Muscle of leg (tissue), 11 donors: ENCODE data around the gene RPL38. TPM values are rescaled to one million over a fixed set of nuclear protein-coding genes. Genes with fewer than 3 reads are reported as not detected.
A peak's percentile ranks its signal among the peaks of the same experiment; 100 is the strongest.
"Not testable (repeated sequence)": the region's sequence is repeated elsewhere in the genome, so short reads cannot be mapped to it uniquely, and the experiment has no call there.

Experiments
- DNase-seq: peaks from one replicate; pipeline ENCODE4 v3.0.0; 2013
- H3K27ac ChIP-seq: one replicate; pipeline ENCODE4 v1.5.1; 2013; ENCODE audit warnings: mild to moderate bottlenecking, low read length, control low read depth
- H3K27me3 ChIP-seq: one replicate; pipeline ENCODE4 v1.6.1; 2013; ENCODE audit warnings: low read length; ENCODE audit not compliant: control insufficient read depth, insufficient read depth
- H3K36me3 ChIP-seq: one replicate; pipeline ENCODE4 v1.6.1; 2013; ENCODE audit warnings: low read length; ENCODE audit not compliant: control insufficient read depth, insufficient read depth
- H3K4me1 ChIP-seq: one replicate; pipeline ENCODE4 v1.6.1; 2013; ENCODE audit warnings: low read length; ENCODE audit not compliant: control insufficient read depth, insufficient read depth
- H3K4me3 ChIP-seq: one replicate; pipeline ENCODE4 v1.5.1; 2013; ENCODE audit warnings: low read length, control low read depth
- H3K9me3 ChIP-seq: replicated peaks from 2 replicates; pipeline ENCODE4 v1.6.1; 2013; ENCODE audit warnings: low read depth, low read length; ENCODE audit not compliant: control insufficient read depth
- WGBS: methylation state at CpG from one replicate; pipeline ENCODE4 v1.1.5; 2013; ENCODE audit warnings: missing lambda C conversion rate; ENCODE audit not compliant: insufficient coverage; 5-methylcytosine and 5-hydroxymethylcytosine counted together
- polyA plus RNA-seq, 8 donors: library from polyadenylated mRNA; unstranded; fragments of 120-200 nt; gene quantifications; one replicate each; pipeline versions ENCODE4 v1.2.1 to v1.2.3, GENCODE V29; 2013; ENCODE audit warnings: inconsistent platforms in 1 of 8, low replicate concordance in 1 of 8; ENCODE audit not compliant: insufficient read length in 8 of 8, insufficient read depth in 1 of 8
- total RNA-seq: library from RNA; stranded (reverse); fragments of 120-200 nt; gene quantifications from one replicate; pipeline ENCODE4 v1.2.4, GENCODE V29; 2013

RPL38 gene
- total and polyA plus RNA-seq, 9 donors: 1,606 to 3,184 (median 1,806) TPM

GRCh38 chr17:74179576-74179975, 23.9 kb upstream of the RPL38 start:
- no peaks in the 10 kb centered on the region for H3K9me3 ChIP-seq
- WGBS: 60% methylated on average over 4 of the region's 4 CpGs
- no peaks in the 10 kb centered on the region for H3K36me3 ChIP-seq
- no peak for DNase-seq
- no peak overlapping the region for H3K27ac ChIP-seq
- H3K4me1 ChIP-seq: no peaks in the 10 kb centered on the region
- peaks cover 29% of the 10 kb centered on the region for H3K27me3 ChIP-seq
- H3K4me3 ChIP-seq: no peak overlapping the region

DNA sequence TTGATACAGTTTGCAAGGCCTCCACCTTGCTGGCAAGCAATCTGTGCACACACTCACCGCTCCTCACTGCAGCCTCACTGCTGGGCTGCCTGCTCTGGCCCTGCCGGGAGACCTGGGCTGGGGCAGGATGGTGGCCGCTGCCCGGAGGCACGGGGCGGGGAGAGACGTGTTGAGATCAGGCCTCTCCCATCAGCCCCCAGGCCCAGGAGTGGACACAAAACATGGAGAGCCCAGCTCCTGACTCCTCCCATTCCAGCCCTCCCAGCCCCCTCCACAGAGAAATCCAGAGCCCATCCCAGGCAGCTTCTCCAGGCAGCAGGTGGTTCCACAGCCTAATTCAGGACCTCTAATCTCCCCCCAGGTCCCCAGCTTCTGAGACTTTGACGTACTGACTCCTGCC, 23.1 kb upstream of the RPL38 start:
- Histone ChIP-seq H3K36me3 (no peaks in the 10 kb centered on the region), H3K9me3 (no peaks in the 10 kb centered on the region), H3K27me3 (peaks cover 23% of the 10 kb centered on the region), H3K4me1 (no peaks in the 10 kb centered on the region), H3K4me3 (no peak overlapping the region), H3K27ac (no peak overlapping the region)
- no peak for DNase-seq
- 13% methylated on average over 2 of the region's 8 CpGs for WGBS

GRCh38 chr17:74181341-74181740, 22.1 kb upstream of the RPL38 start:
- H3K27me3 ChIP-seq: peaks cover 14% of the 10 kb centered on the region

GRCh38 chr17:74182041-74182723, 21.3 kb upstream of the RPL38 start:
- Histone ChIP-seq H3K4me1 (no peaks in the 10 kb centered on the region), H3K4me3 (no peak overlapping the region), H3K27ac (no peak overlapping the region), H3K27me3 (peaks cover 14% of the 10 kb centered on the region), H3K36me3 (no peaks in the 10 kb centered on the region), H3K9me3 (no peaks in the 10 kb centered on the region)
- WGBS: 65% methylated on average over 11 of the region's 17 CpGs
- no peak for DNase-seq

More at GRCh38 chr17:74181341-74181740, 22.1 kb upstream of the RPL38 start:
- no peak overlapping the region for H3K27ac ChIP-seq
- WGBS: no CpG with 5 or more reads among the region's 4 CpGs
- no peaks in the 10 kb centered on the region for H3K9me3 ChIP-seq
- no peaks in the 10 kb centered on the region for H3K4me1 ChIP-seq
- H3K36me3 ChIP-seq: no peaks in the 10 kb centered on the region
- no peak for DNase-seq
- H3K4me3 ChIP-seq: no peak overlapping the region

GRCh38 chr17:74183411-74183810, 20.1 kb upstream of the RPL38 start:
- DNase-seq: no peak
- no peaks in the 10 kb centered on the region for H3K36me3 ChIP-seq
- WGBS: 66% methylated on average over 7 of the region's 9 CpGs
- peaks cover 14% of the 10 kb centered on the region for H3K27me3 ChIP-seq
- no peak overlapping the region for H3K4me3 ChIP-seq
- no peaks in the 10 kb centered on the region for H3K9me3 ChIP-seq
- no peaks in the 10 kb centered on the region for H3K4me1 ChIP-seq
- H3K27ac ChIP-seq: no peak overlapping the region

DNA sequence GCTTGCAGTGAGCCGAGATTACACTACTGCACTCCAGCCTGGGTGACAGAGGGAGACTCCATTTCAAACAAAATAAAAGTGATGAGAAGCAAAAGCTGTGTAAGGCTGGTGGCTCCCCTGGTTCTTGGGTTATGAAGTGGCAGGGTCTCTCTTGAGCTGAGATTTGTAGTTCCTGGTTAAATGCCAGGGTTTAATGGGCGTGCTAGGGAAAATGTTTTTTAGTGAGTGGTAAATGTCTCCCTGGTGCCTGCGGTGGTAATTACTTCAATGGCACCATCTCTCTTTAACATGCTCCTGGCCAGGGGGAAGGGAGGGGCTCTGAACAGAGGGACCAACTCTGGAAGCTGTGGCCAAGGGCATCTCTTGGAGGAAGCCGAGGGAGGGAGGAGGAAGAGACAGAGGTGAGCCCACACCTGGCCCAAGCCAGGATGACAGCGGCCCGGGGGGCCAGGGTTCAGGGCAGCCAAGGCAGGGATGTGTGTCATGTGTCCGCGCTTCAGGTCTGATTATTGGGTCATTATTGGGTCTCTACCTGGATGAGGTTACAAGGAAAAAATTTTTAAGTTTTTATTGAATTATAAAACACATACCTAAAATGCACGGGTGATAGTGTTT, 17.8 kb upstream of the RPL38 start:
- H3K4me3 ChIP-seq: no peak overlapping the region
- DNase-seq: no peak
- peaks cover 8% of the 10 kb centered on the region for H3K27me3 ChIP-seq
- H3K4me1 ChIP-seq: peaks cover under 1% of the 10 kb centered on the region
- no peaks in the 10 kb centered on the region for H3K9me3 ChIP-seq
- no peak overlapping the region for H3K27ac ChIP-seq
- no peaks in the 10 kb centered on the region for H3K36me3 ChIP-seq
- 14% methylated on average over 1 of the region's 9 CpGs for WGBS

- Histone ChIP-seq H3K9me3 (no peaks in the 10 kb centered on the region), H3K4me3 (no peak overlapping the region), H3K36me3 (no peaks in the 10 kb centered on the region), H3K27me3 (peaks cover 4% of the 10 kb centered on the region), H3K4me1 (peaks cover 2% of the 10 kb centered on the region), H3K27ac (no peak overlapping the region)
- DNase-seq: no peak
- WGBS: 85% methylated on average over 16 of the region's 20 CpGs
Observed at GRCh38 chr17:74186498-74186897, 17.0 kb upstream of the RPL38 start.

- H3K36me3 ChIP-seq: no peaks in the 10 kb centered on the region
- H3K27me3 ChIP-seq: peaks cover 4% of the 10 kb centered on the region
- 70% methylated on average over 8 of the region's 11 CpGs for WGBS
- no peak overlapping the region for H3K27ac ChIP-seq
- peaks cover 3% of the 10 kb centered on the region for H3K4me1 ChIP-seq
- no peak for DNase-seq
- H3K9me3 ChIP-seq: no peaks in the 10 kb centered on the region
- H3K4me3 ChIP-seq: no peak overlapping the region
Observed at GRCh38 chr17:74187761-74188160, 15.7 kb upstream of the RPL38 start.

DNA sequence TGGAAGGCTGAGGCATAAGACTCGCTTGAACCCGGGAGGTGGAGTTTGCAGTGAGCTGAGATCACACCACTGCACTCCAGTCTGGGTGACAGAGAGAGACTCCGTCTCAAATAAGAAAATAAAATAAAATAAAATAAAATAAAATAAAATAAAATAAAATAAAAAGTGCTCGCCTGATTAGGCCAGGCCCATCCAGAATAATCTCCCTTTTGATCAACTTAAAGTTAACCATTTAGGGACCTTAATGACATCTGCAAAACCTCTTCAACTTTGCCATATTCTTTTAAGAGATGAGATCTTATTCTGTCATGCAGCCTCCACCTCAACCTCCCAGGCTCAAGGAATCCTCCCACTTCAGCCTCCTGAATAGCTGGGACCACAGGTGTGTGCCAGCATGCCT, 14.8 kb upstream of the RPL38 start:
- H3K9me3 ChIP-seq, H3K36me3 ChIP-seq, DNase-seq, H3K27me3 ChIP-seq, H3K4me3 ChIP-seq, H3K27ac ChIP-seq: not testable (repeated sequence)
- WGBS: no CpG with 5 or more reads among the region's 4 CpGs
- H3K4me1 ChIP-seq: peaks cover 13% of the 10 kb centered on the region

GRCh38 chr17:74190154-74190553, 13.3 kb upstream of the RPL38 start:
- Histone ChIP-seq H3K9me3 (no peaks in the 10 kb centered on the region), H3K4me1 (peaks cover 24% of the 10 kb centered on the region), H3K4me3 (no peak overlapping the region), H3K27ac (no peak overlapping the region), H3K27me3 (peaks cover 14% of the 10 kb centered on the region), H3K36me3 (no peaks in the 10 kb centered on the region)
- 78% methylated on average over 1 of the region's 2 CpGs for WGBS
- DNase-seq: peak; percentile 76
